Activated CD4-positive, CD25-positive, alpha-beta regulatory T cell treated with anti-CD3 and anti-CD28 coated beads, Interleukin-2, amount 50 U/mL, for 24 hours (primary cell): ENCODE data around the gene DEFB132.

Experiments
- ATAC-seq, 2 donors: fragments of 150-1000 bp; cut with Tn5 transposase; one replicate each; pipeline ENCODE4 v1.10.0; 2021; ENCODE audit warnings: mild to moderate bottlenecking in 1 of 2, moderate library complexity in 1 of 2

The DEFB132 gene

DNA sequence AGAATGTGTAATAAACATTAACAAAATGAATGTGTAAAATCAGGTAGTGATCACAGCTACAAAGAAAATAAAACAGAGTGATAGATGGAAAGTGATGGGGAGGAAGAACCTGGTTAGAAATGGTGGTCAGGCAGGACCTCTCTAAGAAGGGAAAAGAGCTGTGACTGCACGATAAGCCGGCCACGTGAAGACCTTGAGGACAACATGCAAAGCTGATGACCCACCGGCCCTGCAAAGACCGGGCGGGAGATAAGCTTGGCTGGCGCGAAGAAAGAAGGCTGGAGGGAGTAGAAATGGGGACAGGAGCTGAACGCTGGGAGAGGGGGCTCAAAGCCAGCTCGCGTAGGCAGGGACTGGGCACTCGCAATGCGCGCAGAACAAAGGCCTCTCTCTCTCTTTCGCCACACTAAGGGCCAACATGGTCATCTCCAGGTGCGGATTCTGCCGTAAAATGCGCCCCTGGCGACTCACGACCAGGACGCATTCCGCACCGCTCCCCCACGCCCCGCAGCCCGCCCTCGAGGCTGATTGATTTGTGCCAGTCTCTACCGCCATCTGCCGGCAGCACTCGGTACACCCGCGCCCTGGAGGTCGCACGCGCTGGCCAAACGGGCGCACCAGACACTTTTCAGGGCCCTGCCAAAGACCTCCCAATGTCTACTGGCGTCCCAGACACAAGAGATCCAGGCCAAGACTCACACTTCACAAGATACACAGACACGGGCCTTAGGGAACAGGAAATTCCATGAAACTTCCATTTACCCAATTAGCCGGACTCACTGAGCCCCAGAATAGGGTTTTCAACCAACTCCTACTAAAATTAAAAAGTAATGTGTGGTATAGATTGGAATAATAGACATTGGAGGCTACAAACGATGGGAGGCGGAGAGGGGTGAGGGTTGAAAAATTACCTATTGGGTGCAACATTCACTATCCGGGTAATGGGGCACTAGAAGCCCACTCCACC, 9.4 kb downstream of the DEFB132 start:
- peak; percentile 88 to 93 for ATAC-seq

DNA sequence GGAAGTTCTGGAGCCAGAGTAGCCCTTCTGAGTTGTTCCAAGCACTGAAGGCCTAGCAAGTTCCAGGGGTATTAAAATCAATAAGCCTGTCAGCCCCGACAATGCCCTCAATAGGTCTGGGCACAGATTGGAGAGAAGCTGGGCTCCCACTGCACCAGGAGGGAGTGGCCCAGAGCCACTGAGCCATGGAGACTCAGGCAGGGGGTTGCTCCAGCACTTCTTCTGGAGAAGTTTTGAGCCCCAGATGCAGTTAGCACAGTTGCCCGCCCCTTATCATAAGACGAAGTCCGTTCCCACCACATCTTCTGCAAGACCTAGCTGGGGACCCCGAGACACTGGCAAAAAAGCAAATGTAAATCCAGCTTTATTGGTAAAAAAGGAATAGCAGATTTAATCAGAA, 13.0 kb downstream of the DEFB132 start:
- no peak for ATAC-seq

GRCh38 chr20:271069-271468, 13.5 kb downstream of the DEFB132 start:
- no peak for ATAC-seq

DNA sequence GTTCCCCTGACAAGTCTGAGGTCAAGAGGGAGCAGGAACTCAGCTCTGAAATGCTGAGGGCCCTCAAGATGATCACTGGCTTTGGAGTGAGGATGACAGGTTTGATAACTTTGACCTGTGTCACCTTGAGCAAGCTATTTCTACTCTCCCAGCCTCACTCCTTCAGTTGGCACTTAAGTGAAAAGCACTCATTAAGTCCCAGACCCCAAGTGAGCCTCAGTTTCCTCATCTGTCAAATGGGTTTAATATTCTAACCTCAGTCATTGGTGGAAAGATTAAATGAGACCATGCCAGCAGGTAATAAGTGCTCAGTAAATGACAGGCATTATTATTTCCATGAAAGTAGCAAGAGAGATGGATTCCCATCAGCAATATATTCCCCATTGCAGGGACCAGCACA, 14.0 kb downstream of the DEFB132 start:
- no peak for ATAC-seq

DNA sequence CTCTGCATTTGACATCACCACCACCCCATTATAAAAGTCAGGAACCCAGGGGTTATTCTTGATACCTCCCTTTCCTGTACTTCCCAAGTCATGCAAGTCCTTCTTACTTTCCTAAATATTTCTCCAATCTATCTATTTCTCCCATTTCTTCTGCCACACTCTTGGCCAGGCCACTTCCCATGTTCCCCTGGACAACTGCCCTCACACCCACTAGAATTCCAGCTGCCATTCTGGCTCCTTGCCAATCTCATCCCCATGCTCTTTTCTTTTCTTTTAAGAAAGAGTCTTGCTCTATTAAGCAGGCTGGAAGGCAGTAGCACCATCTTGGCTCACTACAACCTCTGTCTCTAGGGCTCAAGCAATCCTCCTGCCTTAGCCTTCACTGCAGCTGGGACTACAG, 15.2 kb downstream of the DEFB132 start:
- ATAC-seq, result no peak

DNA sequence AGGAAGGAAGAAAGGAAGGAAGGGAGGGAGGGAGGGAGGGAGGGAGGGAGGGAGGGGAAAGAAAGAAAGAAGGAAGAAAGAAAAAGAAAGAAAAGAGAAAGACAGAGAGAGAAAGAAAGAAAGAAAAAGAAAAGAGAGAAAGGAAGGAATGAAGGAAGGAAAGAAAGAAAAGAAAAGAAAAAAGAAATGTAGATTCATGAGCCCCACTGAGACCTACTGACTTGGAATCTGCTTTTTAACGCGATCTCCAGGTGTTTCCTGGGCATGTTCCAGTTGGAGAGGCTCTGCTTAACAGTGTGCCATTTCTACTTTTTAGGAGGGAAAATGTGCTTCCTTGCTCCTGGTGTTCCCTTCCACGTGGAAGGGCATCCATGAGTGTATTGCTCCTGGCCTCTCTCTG, 16.4 kb downstream of the DEFB132 start:
- no peak for ATAC-seq

DNA sequence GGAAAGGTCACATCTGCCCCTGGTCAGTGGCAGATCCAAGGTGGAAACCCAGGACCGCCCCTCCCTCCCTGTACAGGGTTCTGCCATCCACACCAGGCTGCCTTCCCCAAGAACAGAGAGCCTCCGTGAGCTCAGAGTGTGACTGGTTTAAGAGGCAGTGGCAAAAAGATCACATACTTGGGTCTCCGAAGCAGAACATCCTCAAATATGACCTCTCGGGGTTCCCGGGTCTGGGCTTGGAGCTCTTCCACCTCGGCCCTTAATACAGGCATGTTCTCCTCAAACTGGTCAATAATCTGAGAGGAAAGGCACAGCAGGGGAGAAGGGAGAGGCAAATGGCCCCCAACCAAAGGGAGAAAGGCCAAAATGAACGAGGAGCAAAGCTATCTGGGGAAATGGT, 18.3 kb downstream of the DEFB132 start:
- ATAC-seq, result no peak

GRCh38 chr20:276620-277495, 19.3 kb downstream of the DEFB132 start:
- no peak for ATAC-seq

DNA sequence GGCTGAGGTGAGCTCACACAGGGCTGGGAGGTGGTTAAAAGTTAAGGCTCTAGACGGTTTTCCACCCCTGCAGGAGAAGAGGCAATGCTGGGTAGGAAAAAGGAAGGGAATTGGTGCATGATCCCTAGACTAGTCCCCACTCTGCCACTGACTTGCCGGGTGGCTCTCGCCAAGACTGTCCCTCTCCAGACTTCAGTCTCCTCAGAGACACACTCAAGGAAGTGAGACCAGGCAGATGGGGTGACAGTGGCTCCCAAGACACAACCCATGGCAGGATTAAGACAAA, 19.9 kb downstream of the DEFB132 start:
- no peak for ATAC-seq

DNA sequence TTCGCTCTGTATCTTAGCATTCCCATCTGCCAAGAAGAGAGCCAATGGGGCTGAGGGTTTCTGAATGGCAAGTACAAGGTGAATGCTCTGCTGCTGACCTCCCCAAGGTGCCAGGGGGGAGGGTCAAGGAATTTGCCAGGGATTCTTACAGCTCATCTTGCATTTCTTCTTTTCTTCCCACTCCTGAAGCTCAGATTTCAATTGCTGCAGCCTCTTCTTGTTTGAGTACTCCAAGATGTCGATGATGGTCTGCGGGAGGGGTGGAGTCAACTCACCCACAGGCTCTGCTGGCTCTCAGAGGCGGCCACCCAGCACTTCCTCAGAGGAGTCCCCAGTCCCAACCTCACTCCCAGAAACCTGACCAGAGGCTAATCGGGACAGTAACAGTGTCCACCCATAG, 20.7 kb downstream of the DEFB132 start:
- no peak for ATAC-seq

- no peak for ATAC-seq
Observed at GRCh38 chr20:278607-279571, 21.4 kb downstream of the DEFB132 start.

GRCh38 chr20:284172-284571, 26.6 kb downstream of the DEFB132 start:
- ATAC-seq, result no peak

DNA sequence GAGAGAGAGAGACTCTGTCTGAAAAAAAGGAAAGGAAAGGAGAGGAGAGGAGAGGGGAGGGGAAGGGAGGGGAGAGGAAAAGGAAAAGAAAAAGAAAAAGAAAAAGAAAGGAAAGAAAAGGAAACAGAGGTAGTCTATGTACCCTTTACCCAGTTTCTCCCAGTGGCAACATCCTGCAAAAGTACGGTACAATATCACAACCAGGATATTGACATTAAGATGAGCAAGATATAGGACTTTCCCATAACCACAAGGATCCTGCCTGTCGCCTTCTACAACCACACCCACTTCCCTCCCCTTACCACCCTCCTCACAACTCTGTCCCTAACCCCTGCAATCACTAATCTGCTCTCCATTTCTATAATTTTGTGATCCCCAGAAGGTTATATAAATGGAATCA, 29.0 kb downstream of the DEFB132 start:
- ATAC-seq, result no peak

GRCh38 chr20:288956-289692, 31.6 kb downstream of the DEFB132 start:
- ATAC-seq, result no peak

- no peak for ATAC-seq
Observed at GRCh38 chr20:289693-290083, 32.2 kb downstream of the DEFB132 start.

- peak; percentile 90 to 91 for ATAC-seq
Observed at GRCh38 chr20:290084-290831, 32.7 kb downstream of the DEFB132 start, which contains the start of gene C20orf96. C20orf96 (minus strand) TSS chr20:290750; CDS start chr20:290610, 140 bp downstream.

- no peak for ATAC-seq
Observed at GRCh38 chr20:294602-295001, 37.1 kb downstream of the DEFB132 start.

GRCh38 chr20:295804-296203, 38.3 kb downstream of the DEFB132 start:
- ATAC-seq, result no peak

- peak; percentile 88 to 89 for ATAC-seq
Observed at GRCh38 chr20:297098-297924, 39.8 kb downstream of the DEFB132 start, which contains the start of gene ZCCHC3. ZCCHC3 (plus strand) TSS chr20:297570; CDS start chr20:297587, 17 bp downstream.
